IgD-negative memory B cell (primary cell): ENCODE results near the gene PPID. TPM values are rescaled to one million over a fixed set of nuclear protein-coding genes. Genes with fewer than 3 reads are reported as not detected.
"Not testable (repeated sequence)": the region's sequence is repeated elsewhere in the genome, so short reads cannot be mapped to it uniquely, and the experiment has no call there.

Source experiments
- H3K27ac Mint-ChIP-seq, 3 donors: one replicate each; pipeline ENCODE4 v1.8.0; 2020 to 2022; ENCODE audit warnings: mild to moderate bottlenecking in 3 of 3, mixed read lengths in 3 of 3, moderate library complexity in 1 of 3
- H3K27me3 Mint-ChIP-seq: one replicate; pipeline ENCODE4 v1.8.0; 2021; ENCODE audit warnings: mixed read lengths
- H3K36me3 Mint-ChIP-seq: one replicate; pipeline ENCODE4 v1.8.0; 2020; ENCODE audit warnings: mild to moderate bottlenecking, mixed read lengths
- H3K4me1 Mint-ChIP-seq, 3 donors: one replicate each; pipeline ENCODE4 v1.8.0; 2020 to 2022; ENCODE audit warnings: mixed read lengths in 3 of 3, mild to moderate bottlenecking in 1 of 3
- H3K4me3 Mint-ChIP-seq, 4 donors: one replicate each; pipeline ENCODE4 v1.8.0; 2020 to 2022; ENCODE audit warnings: mild to moderate bottlenecking in 4 of 4, mixed read lengths in 4 of 4, moderate library complexity in 3 of 4
- H3K9me3 Mint-ChIP-seq, 3 donors: one replicate each; pipeline ENCODE4 v1.8.0; 2020 to 2021; ENCODE audit warnings: mixed read lengths in 3 of 3, mild to moderate bottlenecking in 1 of 3
- polyA plus RNA-seq: library from polyadenylated mRNA; unstranded; fragments of 300-500 nt; fragmentation: Illumina TruSeq; gene quantifications from one replicate; pipeline ENCODE4 v1.2.3, GENCODE V29; 2021

Gene PPID
- 45.6 TPM for polyA plus RNA-seq

GRCh38 chr4:158722917-158723793 lies at the start of gene PPID:
Gene PPID (minus strand): TSS chr4:158723396. CDS start chr4:158723288, 108 bp downstream.
- Mint-ChIP-seq H3K4me3 (peak within 1 kb of the TSS; percentile 97 to 100 (median 100)), H3K27ac (peak within 1 kb of the TSS; percentile 96 to 98 (median 98)), H3K9me3 (no peaks in the 10 kb centered on the region), H3K27me3 (peaks cover 9% of the 10 kb centered on the region), H3K36me3 (peaks cover 10% of the 10 kb centered on the region), H3K4me1 (peaks cover 21 to 32% (median 23%) of the 10 kb centered on the region in 3 donors)

GRCh38 chr4:158771776-158772175 lies 48.6 kb upstream of the PPID start:
- H3K27ac Mint-ChIP-seq = no peak overlapping the region
- peaks cover 55% of the 10 kb centered on the region for H3K27me3 Mint-ChIP-seq
- H3K36me3 Mint-ChIP-seq = no peaks in the 10 kb centered on the region
- peaks cover 0 to 8% (median 4%) of the 10 kb centered on the region in 3 donors for H3K4me1 Mint-ChIP-seq
- H3K4me3 Mint-ChIP-seq = no peak overlapping the region
- H3K9me3 Mint-ChIP-seq = peaks cover 0 to 4% (median 2%) of the 10 kb centered on the region in 3 donors

- H3K4me3 Mint-ChIP-seq = peak overlapping the region in 3 of 4 donors; percentile 24 to 69 (median 45)
These were observed 47.5 kb upstream of the PPID start for GRCh38 chr4:158770671-158771070.

GRCh38 chr4:158769175-158769921 lies 46.2 kb upstream of the PPID start:
- H3K27me3 Mint-ChIP-seq = peaks cover 48% of the 10 kb centered on the region
- peak overlapping the region in 2 of 3 donors; percentile 67 to 74 for H3K27ac Mint-ChIP-seq
- H3K4me3 Mint-ChIP-seq = peak overlapping the region; percentile 69 to 97 (median 90)
- H3K9me3 Mint-ChIP-seq = peaks cover 0 to 4% (median 2%) of the 10 kb centered on the region in 3 donors
- H3K36me3 Mint-ChIP-seq = no peaks in the 10 kb centered on the region
- peaks cover 0 to 8% (median 4%) of the 10 kb centered on the region in 3 donors for H3K4me1 Mint-ChIP-seq

More at GRCh38 chr4:158770671-158771070, 47.5 kb upstream of the PPID start:
- H3K27ac Mint-ChIP-seq = no peak overlapping the region
- peaks cover 0 to 8% (median 4%) of the 10 kb centered on the region in 3 donors for H3K4me1 Mint-ChIP-seq
- H3K27me3 Mint-ChIP-seq = peaks cover 57% of the 10 kb centered on the region
- peaks cover 0 to 4% (median 2%) of the 10 kb centered on the region in 3 donors for H3K9me3 Mint-ChIP-seq
- no peaks in the 10 kb centered on the region for H3K36me3 Mint-ChIP-seq

- Mint-ChIP-seq H3K27ac (peak within 1 kb of the TSS in 2 of 3 donors; percentile 67 to 74), H3K9me3 (peaks cover 0 to 4% (median 2%) of the 10 kb centered on the region in 3 donors), H3K4me3 (peak within 1 kb of the TSS; percentile 80 to 97 (median 90)), H3K27me3 (peaks cover 49% of the 10 kb centered on the region), H3K4me1 (peaks cover 0 to 8% (median 4%) of the 10 kb centered on the region in 3 donors), H3K36me3 (no peaks in the 10 kb centered on the region)
These were observed 45.5 kb upstream of the PPID start, which contains the start of gene FNIP2 for GRCh38 chr4:158768555-158769174. Gene FNIP2 (plus strand): TSS chr4:158769026. CDS start chr4:158769213, 187 bp downstream.

GRCh38 chr4:158767451-158767850 lies 44.3 kb upstream of the PPID start:
- Mint-ChIP-seq H3K27ac (peak overlapping the region in 1 of 3 donors; percentile 67), H3K9me3 (no peaks in the 10 kb centered on the region), H3K4me3 (peak overlapping the region in 2 of 4 donors; percentile 80 to 88), H3K27me3 (peaks cover 57% of the 10 kb centered on the region), H3K36me3 (no peaks in the 10 kb centered on the region), H3K4me1 (peaks cover 0 to 8% (median 4%) of the 10 kb centered on the region in 3 donors)

GRCh38 chr4:158766434-158767044 lies 43.3 kb upstream of the PPID start:
- H3K4me3 Mint-ChIP-seq = no peak overlapping the region
- H3K36me3 Mint-ChIP-seq = no peaks in the 10 kb centered on the region
- H3K27me3 Mint-ChIP-seq = peaks cover 58% of the 10 kb centered on the region
- no peaks in the 10 kb centered on the region for H3K9me3 Mint-ChIP-seq
- no peak overlapping the region for H3K27ac Mint-ChIP-seq
- H3K4me1 Mint-ChIP-seq = peaks cover 0 to 8% (median 4%) of the 10 kb centered on the region in 3 donors

- no peaks in the 10 kb centered on the region for H3K36me3 Mint-ChIP-seq
- no peak overlapping the region for H3K27ac Mint-ChIP-seq
- no peaks in the 10 kb centered on the region for H3K9me3 Mint-ChIP-seq
- peaks cover 0 to 3% (median 0%) of the 10 kb centered on the region in 3 donors for H3K4me1 Mint-ChIP-seq
- no peak overlapping the region for H3K4me3 Mint-ChIP-seq
- peaks cover 47% of the 10 kb centered on the region for H3K27me3 Mint-ChIP-seq
These were observed 40.3 kb upstream of the PPID start for GRCh38 chr4:158763462-158763861.

- H3K4me3 Mint-ChIP-seq = no peak overlapping the region
- no peak overlapping the region for H3K27ac Mint-ChIP-seq
- H3K36me3 Mint-ChIP-seq = no peaks in the 10 kb centered on the region
- H3K9me3 Mint-ChIP-seq = peaks cover 0 to 3% (median 0%) of the 10 kb centered on the region in 3 donors
- H3K4me1 Mint-ChIP-seq = no peaks in the 10 kb centered on the region
- peaks cover 43% of the 10 kb centered on the region for H3K27me3 Mint-ChIP-seq
These were observed 39.4 kb upstream of the PPID start for GRCh38 chr4:158762553-158762952.

GRCh38 chr4:158760866-158761265 lies 37.7 kb upstream of the PPID start:
- Mint-ChIP-seq H3K9me3 (peaks cover 0 to 11% (median 5%) of the 10 kb centered on the region in 3 donors), H3K4me3 (no peak overlapping the region), H3K36me3 (no peaks in the 10 kb centered on the region), H3K27ac (no peak overlapping the region), H3K4me1 (no peaks in the 10 kb centered on the region), H3K27me3 (peaks cover 40% of the 10 kb centered on the region)

- Mint-ChIP-seq H3K27me3 (peaks cover 42% of the 10 kb centered on the region), H3K9me3 (peaks cover 0 to 11% (median 5%) of the 10 kb centered on the region in 3 donors)
- H3K36me3 Mint-ChIP-seq, H3K4me1 Mint-ChIP-seq, H3K4me3 Mint-ChIP-seq, H3K27ac Mint-ChIP-seq: not testable (repeated sequence)
These were observed 36.3 kb upstream of the PPID start for GRCh38 chr4:158759539-158759938.

GRCh38 chr4:158758703-158759102 lies 35.5 kb upstream of the PPID start:
- Mint-ChIP-seq H3K36me3 (no peaks in the 10 kb centered on the region), H3K4me3 (no peak overlapping the region), H3K27me3 (peaks cover 42% of the 10 kb centered on the region), H3K9me3 (peaks cover 0 to 11% (median 5%) of the 10 kb centered on the region in 3 donors), H3K4me1 (no peaks in the 10 kb centered on the region), H3K27ac (no peak overlapping the region)

- H3K36me3 Mint-ChIP-seq = no peaks in the 10 kb centered on the region
- H3K27me3 Mint-ChIP-seq = peaks cover 37% of the 10 kb centered on the region
- H3K4me1 Mint-ChIP-seq = no peaks in the 10 kb centered on the region
- H3K4me3 Mint-ChIP-seq = no peak overlapping the region
- peaks cover 0 to 11% (median 5%) of the 10 kb centered on the region in 3 donors for H3K9me3 Mint-ChIP-seq
- H3K27ac Mint-ChIP-seq = no peak overlapping the region
These were observed 34.9 kb upstream of the PPID start for GRCh38 chr4:158758142-158758541.

- Mint-ChIP-seq H3K4me3 (peak overlapping the region in 1 of 4 donors; percentile 55), H3K27ac (no peak overlapping the region), H3K9me3 (peaks cover 0 to 11% (median 5%) of the 10 kb centered on the region in 3 donors), H3K4me1 (no peaks in the 10 kb centered on the region), H3K36me3 (no peaks in the 10 kb centered on the region), H3K27me3 (peaks cover 26% of the 10 kb centered on the region)
These were observed 33.4 kb upstream of the PPID start for GRCh38 chr4:158756588-158756987.
